ENCODE results near the gene RHBDF1.

- TF ChIP-seq, protein P1, sequence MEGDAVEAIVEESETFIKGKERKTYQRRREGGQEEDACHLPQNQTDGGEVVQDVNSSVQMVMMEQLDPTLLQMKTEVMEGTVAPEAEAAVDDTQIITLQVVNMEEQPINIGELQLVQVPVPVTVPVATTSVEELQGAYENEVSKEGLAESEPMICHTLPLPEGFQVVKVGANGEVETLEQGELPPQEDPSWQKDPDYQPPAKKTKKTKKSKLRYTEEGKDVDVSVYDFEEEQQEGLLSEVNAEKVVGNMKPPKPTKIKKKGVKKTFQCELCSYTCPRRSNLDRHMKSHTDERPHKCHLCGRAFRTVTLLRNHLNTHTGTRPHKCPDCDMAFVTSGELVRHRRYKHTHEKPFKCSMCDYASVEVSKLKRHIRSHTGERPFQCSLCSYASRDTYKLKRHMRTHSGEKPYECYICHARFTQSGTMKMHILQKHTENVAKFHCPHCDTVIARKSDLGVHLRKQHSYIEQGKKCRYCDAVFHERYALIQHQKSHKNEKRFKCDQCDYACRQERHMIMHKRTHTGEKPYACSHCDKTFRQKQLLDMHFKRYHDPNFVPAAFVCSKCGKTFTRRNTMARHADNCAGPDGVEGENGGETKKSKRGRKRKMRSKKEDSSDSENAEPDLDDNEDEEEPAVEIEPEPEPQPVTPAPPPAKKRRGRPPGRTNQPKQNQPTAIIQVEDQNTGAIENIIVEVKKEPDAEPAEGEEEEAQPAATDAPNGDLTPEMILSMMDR (IDR thresholded peaks at IDR 0.05), result no peak
- TF ChIP-seq POLR2A (IDR thresholded peaks at IDR 0.05), result no peak
Observed at GRCh38 chr16:43294-43693, 29.1 kb downstream of the RHBDF1 start.
